Upper lobe of right lung (tissue), 1 donor: Measurements from ENCODE around the gene GLOD5. TPM values are rescaled to one million over a fixed set of nuclear protein-coding genes. Genes with fewer than 3 reads are reported as not detected.

Source experiments
- ATAC-seq: fragments of 200-7000 bp; cut with Tn5 transposase; one replicate; pipeline ENCODE4 v1.9.1; 2020; ENCODE audit warnings: mild to moderate bottlenecking, moderate library complexity
- DNase-seq: peaks from one replicate; pipeline ENCODE4 v3.0.0-alpha.2; 2020
- H3K27ac ChIP-seq: fragments of 200-600 bp; one replicate; pipeline ENCODE4 v1.8.0; 2022
- H3K27me3 ChIP-seq: fragments of 200-600 bp; one replicate; pipeline ENCODE4 v1.8.0; 2022; ENCODE audit warnings: mild to moderate bottlenecking
- H3K36me3 ChIP-seq: fragments of 200-600 bp; one replicate; pipeline ENCODE4 v1.8.0; 2022
- H3K4me1 ChIP-seq: fragments of 200-600 bp; one replicate; pipeline ENCODE4 v1.8.0; 2022
- H3K4me3 ChIP-seq: fragments of 200-600 bp; one replicate; pipeline ENCODE4 v1.8.0; 2022; ENCODE audit warnings: mild to moderate bottlenecking
- H3K9me3 ChIP-seq: fragments of 200-600 bp; one replicate; pipeline ENCODE4 v1.8.0; 2022
- CTCF ChIP-seq: fragments of 200-600 bp; IDR thresholded peaks from one replicate; pipeline ENCODE4 v1.8.0; 2022; ENCODE audit warnings: antibody characterized with exemption
- intact Hi-C: fragments of 100-400 bp; cut with DNase I; formaldehyde crosslinking; loops from one replicate; pipeline ENCODE4 v1.11.0; 2022
- total RNA-seq: library from RNA; stranded (reverse); fragmentation: NEBNext Ultra II Directional; extraction: Animal tissue kit (Norgen Biotek cat#: 25700); gene quantifications from one replicate; pipeline ENCODE4 v1.2.1, GENCODE V29; 2021
- donor health status: DM: no; HTN: yes; CAD: no; lungs with severe emphysema.

The GLOD5 gene
- total RNA-seq, 1 donor from 2014 or later = 2.6 TPM

- H3K9me3 ChIP-seq = no peaks in the 10 kb centered on the region
- H3K4me1 ChIP-seq = no peaks in the 10 kb centered on the region
- H3K4me3 ChIP-seq = no peak overlapping the region
- TF ChIP-seq CTCF = no peak
- H3K27ac ChIP-seq = no peak overlapping the region
- intact Hi-C loops = no loop called here
- no peaks in the 10 kb centered on the region for H3K27me3 ChIP-seq
- no peak for DNase-seq
- H3K36me3 ChIP-seq = no peaks in the 10 kb centered on the region
- ATAC-seq = no peak
Observed at GRCh38 chrX:48781705-48782104, 20.2 kb downstream of the GLOD5 start.

GRCh38 chrX:48782216-48782615 is 20.7 kb downstream of the GLOD5 start:
- no peaks in the 10 kb centered on the region for H3K27me3 ChIP-seq
- TF ChIP-seq CTCF = no peak
- H3K9me3 ChIP-seq = no peaks in the 10 kb centered on the region
- no peak for ATAC-seq
- no peaks in the 10 kb centered on the region for H3K36me3 ChIP-seq
- no peak overlapping the region for H3K27ac ChIP-seq
- no peak for DNase-seq
- intact Hi-C loops = no loop called here
- H3K4me3 ChIP-seq = no peak overlapping the region
- H3K4me1 ChIP-seq = no peaks in the 10 kb centered on the region

- Histone ChIP-seq H3K4me3 (no peak overlapping the region), H3K27ac (no peak overlapping the region), H3K36me3 (no peaks in the 10 kb centered on the region), H3K9me3 (no peaks in the 10 kb centered on the region), H3K4me1 (no peaks in the 10 kb centered on the region), H3K27me3 (no peaks in the 10 kb centered on the region)
- no peak for TF ChIP-seq CTCF
- DNase-seq = no peak
- no peak for ATAC-seq
- intact Hi-C loops = no loop called here
Observed at GRCh38 chrX:48782795-48783194, 21.2 kb downstream of the GLOD5 start.

GRCh38 chrX:48784726-48785125 is 23.2 kb downstream of the GLOD5 start:
- H3K9me3 ChIP-seq = no peaks in the 10 kb centered on the region
- H3K4me1 ChIP-seq = no peaks in the 10 kb centered on the region
- no peak for TF ChIP-seq CTCF
- intact Hi-C loops = no loop called here
- DNase-seq = no peak
- no peak overlapping the region for H3K4me3 ChIP-seq
- H3K27ac ChIP-seq = no peak overlapping the region
- ATAC-seq = no peak
- no peaks in the 10 kb centered on the region for H3K36me3 ChIP-seq
- H3K27me3 ChIP-seq = no peaks in the 10 kb centered on the region

- ATAC-seq (no peak), DNase-seq (no peak)
- H3K36me3 ChIP-seq = no peaks in the 10 kb centered on the region
- intact Hi-C loops = no loop called here
- no peaks in the 10 kb centered on the region for H3K4me1 ChIP-seq
- no peak for TF ChIP-seq CTCF
- no peak overlapping the region for H3K27ac ChIP-seq
- no peaks in the 10 kb centered on the region for H3K9me3 ChIP-seq
- H3K27me3 ChIP-seq = no peaks in the 10 kb centered on the region
- H3K4me3 ChIP-seq = no peak overlapping the region
Observed at GRCh38 chrX:48785186-48785539, 23.6 kb downstream of the GLOD5 start.

- H3K9me3 ChIP-seq = no peaks in the 10 kb centered on the region
- ATAC-seq = no peak
- H3K27ac ChIP-seq = no peak overlapping the region
- no peak for TF ChIP-seq CTCF
- no peak overlapping the region for H3K4me3 ChIP-seq
- H3K36me3 ChIP-seq = no peaks in the 10 kb centered on the region
- no peak for DNase-seq
- H3K27me3 ChIP-seq = no peaks in the 10 kb centered on the region
- no peaks in the 10 kb centered on the region for H3K4me1 ChIP-seq
- intact Hi-C loops = no loop called here
Observed at GRCh38 chrX:48785540-48786214, 24.1 kb downstream of the GLOD5 start.
